Stimulated activated CD4-positive, alpha-beta T cell treated with anti-CD3 and anti-CD28 coated beads, TNF-alpha, amount 100 ng/mL, for 24 hours (primary cell): ENCODE data around the gene RBBP6.
A peak's percentile ranks its signal among the peaks of the same experiment; 100 is the strongest.
"Not testable (repeated sequence)": the region's sequence is repeated elsewhere in the genome, so short reads cannot be mapped to it uniquely, and the experiment has no call there.

ENCODE experiments used
- DNase-seq, 3 experiments: peaks; one replicate each; pipeline ENCODE4 v3.0.0-alpha.2; 2020; ENCODE audit warnings: low read depth in 3 of 3

The RBBP6 gene

GRCh38 chr16:24539295-24539849 is at the start of gene RBBP6:
Gene RBBP6, plus strand, starts transcription at chr16:24539566. Its CDS starts 1,061 bp downstream, at chr16:24540627.
- DNase-seq: peak; percentile 83 to 90 (median 89)

GRCh38 chr16:24490866-24491265 is 48.5 kb upstream of the RBBP6 start:
- no peak for DNase-seq

GRCh38 chr16:24491731-24492130 is 47.6 kb upstream of the RBBP6 start:
- DNase-seq: no peak

- DNase-seq: no peak
Measured at GRCh38 chr16:24493821-24494220, 45.5 kb upstream of the RBBP6 start.

GRCh38 chr16:24495207-24495606 is 44.2 kb upstream of the RBBP6 start:
- DNase-seq: not testable (repeated sequence)

- DNase-seq: no peak
Measured at GRCh38 chr16:24497440-24497839, 41.9 kb upstream of the RBBP6 start.

- no peak for DNase-seq
Measured at GRCh38 chr16:24499193-24499814, 40.1 kb upstream of the RBBP6 start.

- peak; percentile 27 to 39 (median 33) for DNase-seq
Measured at GRCh38 chr16:24504472-24505345, 34.7 kb upstream of the RBBP6 start.

GRCh38 chr16:24505959-24506358 is 33.4 kb upstream of the RBBP6 start:
- no peak for DNase-seq

- no peak for DNase-seq
Measured at GRCh38 chr16:24507959-24508480, 31.3 kb upstream of the RBBP6 start.

GRCh38 chr16:24508614-24509013 is 30.8 kb upstream of the RBBP6 start:
- DNase-seq: no peak

- DNase-seq: no peak
Measured at GRCh38 chr16:24509536-24509935, 29.8 kb upstream of the RBBP6 start.

GRCh38 chr16:24511174-24511573 is 28.2 kb upstream of the RBBP6 start:
- DNase-seq: no peak

- DNase-seq: no peak
Measured at GRCh38 chr16:24511792-24512191, 27.6 kb upstream of the RBBP6 start.

GRCh38 chr16:24514096-24514495 is 25.3 kb upstream of the RBBP6 start:
- DNase-seq: no peak

GRCh38 chr16:24515186-24515585 is 24.2 kb upstream of the RBBP6 start:
- DNase-seq: no peak

- DNase-seq: peak; percentile 47 to 75 (median 68)
Measured at GRCh38 chr16:24516900-24517669, 22.3 kb upstream of the RBBP6 start.

- DNase-seq: no peak
Measured at GRCh38 chr16:24518498-24518897, 20.9 kb upstream of the RBBP6 start.

- DNase-seq: no peak
Measured at GRCh38 chr16:24520983-24521382, 18.4 kb upstream of the RBBP6 start.

- DNase-seq: no peak
Measured at GRCh38 chr16:24522751-24523150, 16.6 kb upstream of the RBBP6 start.

- DNase-seq: no peak
Measured at GRCh38 chr16:24523569-24523968, 15.8 kb upstream of the RBBP6 start.
